Uterus (tissue), 2 donors: ENCODE measurements around the gene PSMG3.

Experiments
- POLR2A ChIP-seq, 2 donors: fragments of 450-650 bp; IDR thresholded peaks; one replicate each; pipeline ENCODE4 v1.6.1; 2016; ENCODE audit warnings: antibody characterized with exemption in 2 of 2, mild to moderate bottlenecking in 1 of 2, moderate library complexity in 1 of 2
- TF ChIP-seq, protein P1 (sequence below), 4 experiments: fragments of 200-600 bp in 2 of 4; fragments of 450-650 bp in 2 of 4; sonication (generic) in 2 of 4; IDR thresholded peaks; one replicate each; pipeline ENCODE4 v1.5.1; 2016 to 2019; ENCODE audit warnings: antibody characterized with exemption in 4 of 4, mild to moderate bottlenecking in 2 of 4, moderate library complexity in 1 of 4

DNA sequence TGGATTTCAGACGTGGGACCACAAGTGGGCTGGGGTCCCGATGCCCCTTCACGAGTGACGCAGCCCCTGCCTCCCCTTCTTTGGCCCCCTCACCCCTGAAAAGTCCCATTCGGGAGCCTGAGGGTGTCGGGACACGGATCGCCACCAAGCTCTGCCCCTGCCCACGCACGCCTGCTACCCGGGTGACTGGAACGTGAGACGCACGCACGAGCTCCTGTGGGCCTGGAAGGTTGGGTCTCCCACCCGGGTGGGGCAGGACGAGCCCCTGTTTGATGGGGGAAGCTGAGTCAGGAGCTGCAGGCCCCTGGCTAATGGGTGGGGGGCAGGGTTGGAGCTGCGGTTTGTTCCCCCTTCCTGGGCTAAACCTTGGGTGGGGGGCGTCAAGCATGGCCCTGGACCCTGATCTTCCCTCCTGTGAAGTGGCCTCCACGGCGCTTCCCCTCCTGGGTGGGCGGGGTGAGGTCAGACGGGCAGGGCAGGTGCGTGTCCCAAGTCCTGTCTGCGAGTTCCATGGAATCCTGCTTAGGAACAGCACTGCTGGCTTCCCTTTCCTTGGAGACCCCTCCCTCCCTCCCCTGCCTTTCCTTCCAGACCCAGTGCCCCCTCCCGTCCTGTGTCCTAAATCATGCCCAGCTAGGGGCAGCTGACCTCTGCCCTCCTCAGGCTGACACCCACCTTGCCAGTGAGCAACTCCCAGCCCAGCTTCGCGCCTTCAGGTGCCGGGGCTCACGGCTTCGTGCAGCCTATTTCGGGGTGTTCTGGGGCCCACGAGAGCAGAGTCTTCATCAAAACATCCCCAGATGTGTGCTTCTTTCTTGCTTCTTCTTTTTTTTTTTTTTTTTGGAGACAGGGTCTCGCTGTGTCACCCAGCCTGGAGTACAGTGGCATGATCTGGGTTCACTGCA lies 8.5 kb downstream of the PSMG3 start:
- TF ChIP-seq, protein P1, sequence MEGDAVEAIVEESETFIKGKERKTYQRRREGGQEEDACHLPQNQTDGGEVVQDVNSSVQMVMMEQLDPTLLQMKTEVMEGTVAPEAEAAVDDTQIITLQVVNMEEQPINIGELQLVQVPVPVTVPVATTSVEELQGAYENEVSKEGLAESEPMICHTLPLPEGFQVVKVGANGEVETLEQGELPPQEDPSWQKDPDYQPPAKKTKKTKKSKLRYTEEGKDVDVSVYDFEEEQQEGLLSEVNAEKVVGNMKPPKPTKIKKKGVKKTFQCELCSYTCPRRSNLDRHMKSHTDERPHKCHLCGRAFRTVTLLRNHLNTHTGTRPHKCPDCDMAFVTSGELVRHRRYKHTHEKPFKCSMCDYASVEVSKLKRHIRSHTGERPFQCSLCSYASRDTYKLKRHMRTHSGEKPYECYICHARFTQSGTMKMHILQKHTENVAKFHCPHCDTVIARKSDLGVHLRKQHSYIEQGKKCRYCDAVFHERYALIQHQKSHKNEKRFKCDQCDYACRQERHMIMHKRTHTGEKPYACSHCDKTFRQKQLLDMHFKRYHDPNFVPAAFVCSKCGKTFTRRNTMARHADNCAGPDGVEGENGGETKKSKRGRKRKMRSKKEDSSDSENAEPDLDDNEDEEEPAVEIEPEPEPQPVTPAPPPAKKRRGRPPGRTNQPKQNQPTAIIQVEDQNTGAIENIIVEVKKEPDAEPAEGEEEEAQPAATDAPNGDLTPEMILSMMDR (IDR thresholded peaks at IDR 0.05) = no peak
- no peak for TF ChIP-seq POLR2A (IDR thresholded peaks at IDR 0.05)
